CMK (cell line): ENCODE data around the gene VEGFA.

Experiments
- DNase-seq: peaks from one replicate; pipeline ENCODE4 v3.0.0-alpha.2; 2010; ENCODE audit warnings: low read depth

VEGFA gene

GRCh38 chr6:43769526-43770371, at the start of gene VEGFA:
VEGFA (plus strand) TSS chr6:43770211.
- DNase-seq: peak; percentile 77

GRCh38 chr6:43720999-43721398, 49.0 kb upstream of the VEGFA start:
- DNase-seq: no peak

GRCh38 chr6:43722920-43723545, 47.0 kb upstream of the VEGFA start:
- DNase-seq: no peak

GRCh38 chr6:43723737-43724295, 46.2 kb upstream of the VEGFA start:
- peak; percentile 95 for DNase-seq

- DNase-seq: no peak
Observed at GRCh38 chr6:43724354-43724753, 45.7 kb upstream of the VEGFA start.

GRCh38 chr6:43724914-43725642, 44.9 kb upstream of the VEGFA start:
- DNase-seq: peak; percentile 99

- no peak for DNase-seq
Observed at GRCh38 chr6:43725643-43726580, 44.1 kb upstream of the VEGFA start.

GRCh38 chr6:43727634-43728033, 42.4 kb upstream of the VEGFA start:
- no peak for DNase-seq

GRCh38 chr6:43728586-43728985, 41.4 kb upstream of the VEGFA start:
- DNase-seq: no peak

GRCh38 chr6:43729537-43729936, 40.5 kb upstream of the VEGFA start:
- no peak for DNase-seq

- no peak for DNase-seq
Observed at GRCh38 chr6:43730634-43731033, 39.4 kb upstream of the VEGFA start.

- peak; percentile 88 for DNase-seq
Observed at GRCh38 chr6:43733471-43734293, 36.3 kb upstream of the VEGFA start.

GRCh38 chr6:43734294-43734665, 35.7 kb upstream of the VEGFA start:
- no peak for DNase-seq

- no peak for DNase-seq
Observed at GRCh38 chr6:43735642-43736199, 34.3 kb upstream of the VEGFA start.

- no peak for DNase-seq
Observed at GRCh38 chr6:43736211-43736786, 33.7 kb upstream of the VEGFA start.

- DNase-seq: no peak
Observed at GRCh38 chr6:43736844-43737243, 33.2 kb upstream of the VEGFA start.

- no peak for DNase-seq
Observed at GRCh38 chr6:43737272-43738081, 32.5 kb upstream of the VEGFA start.

- no peak for DNase-seq
Observed at GRCh38 chr6:43738267-43738676, 31.7 kb upstream of the VEGFA start.
